Stimulated activated CD4-positive, alpha-beta T cell treated with anti-CD3 and anti-CD28 coated beads, Interleukin-4, amount 100 ng/mL, for 24 hours (primary cell): Measurements from ENCODE around the gene KMT2B.
A peak's percentile ranks its signal among the peaks of the same experiment; 100 is the strongest.
"Not testable (repeated sequence)": the region's sequence is repeated elsewhere in the genome, so short reads cannot be mapped to it uniquely, and the experiment has no call there.

Experiments
- DNase-seq: peaks from one replicate; pipeline ENCODE4 v3.0.0-alpha.2; 2020

Gene KMT2B

DNA sequence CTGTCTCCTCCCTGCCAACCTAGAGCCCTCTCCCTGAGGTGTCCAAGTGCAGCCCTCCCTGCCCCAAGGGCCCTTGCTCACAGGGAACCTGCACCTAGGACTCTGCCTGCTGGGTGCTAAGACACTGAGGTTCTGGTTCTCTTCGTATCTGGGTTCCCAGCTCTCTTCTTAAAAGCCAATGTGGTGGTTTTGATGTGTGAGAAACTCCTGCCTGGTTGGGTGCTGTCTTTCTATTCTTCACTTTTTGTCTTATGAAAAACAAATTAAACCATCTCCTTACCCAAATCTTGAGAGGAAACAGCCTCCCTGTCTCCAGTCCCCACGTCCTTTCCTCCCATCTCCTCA lies 4.3 kb upstream of the KMT2B start:
- DNase-seq, result no peak

DNA sequence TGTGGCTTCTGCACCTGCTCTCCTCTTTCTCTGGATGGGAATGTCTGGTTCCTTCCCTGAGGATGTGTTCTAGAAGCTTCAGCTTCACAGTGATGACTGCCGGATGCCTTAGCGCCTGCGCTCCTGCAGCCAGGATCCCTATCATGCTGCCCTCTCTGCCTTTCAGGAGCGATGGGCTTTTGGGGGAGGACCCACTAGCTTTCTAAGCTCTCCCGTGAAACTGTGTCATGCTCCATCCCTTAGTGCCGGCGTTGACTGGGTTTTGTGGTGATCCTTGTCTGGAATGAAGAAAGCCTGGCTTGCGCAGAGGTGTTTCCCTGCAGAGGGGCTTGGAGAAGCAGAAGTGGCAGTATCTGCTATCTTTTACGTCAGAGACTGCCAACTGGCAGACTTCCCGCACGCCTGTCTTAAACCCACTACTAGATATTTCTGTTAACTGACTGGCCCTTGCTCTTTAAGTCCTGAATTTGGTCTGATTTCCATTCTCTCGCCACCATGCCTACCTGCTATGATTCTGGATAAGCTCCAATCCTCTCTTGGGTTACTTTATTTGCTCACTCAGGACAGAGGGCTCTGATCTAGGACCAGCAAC lies 3.8 kb upstream of the KMT2B start:
- no peak for DNase-seq

DNA sequence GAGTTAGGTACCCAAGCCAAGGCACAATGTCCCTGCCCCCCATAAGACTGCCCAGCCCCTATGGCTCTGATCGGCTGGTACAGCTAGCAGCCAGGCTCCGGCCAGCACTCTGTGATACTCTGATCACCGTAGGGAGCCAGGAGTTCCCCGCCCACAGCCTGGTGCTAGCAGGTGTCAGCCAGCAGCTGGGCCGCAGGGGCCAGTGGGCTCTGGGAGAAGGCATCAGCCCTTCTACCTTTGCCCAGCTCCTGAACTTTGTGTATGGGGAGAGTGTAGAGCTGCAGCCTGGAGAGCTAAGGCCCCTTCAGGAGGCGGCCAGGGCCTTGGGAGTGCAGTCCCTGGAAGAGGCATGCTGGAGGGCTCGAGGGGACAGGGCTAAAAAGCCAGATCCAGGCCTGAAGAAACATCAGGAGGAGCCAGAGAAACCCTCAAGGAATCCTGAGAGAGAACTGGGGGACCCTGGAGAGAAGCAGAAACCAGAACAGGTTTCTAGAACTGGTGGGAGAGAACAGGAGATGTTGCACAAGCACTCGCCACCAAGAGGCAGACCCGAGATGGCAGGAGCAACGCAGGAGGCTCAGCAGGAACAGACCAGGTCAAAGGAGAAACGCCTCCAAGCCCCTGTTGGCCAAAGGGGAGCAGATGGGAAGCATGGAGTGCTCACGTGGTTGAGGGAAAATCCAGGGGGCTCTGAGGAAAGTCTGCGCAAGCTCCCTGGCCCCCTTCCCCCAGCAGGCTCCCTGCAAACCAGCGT lies 3.0 kb upstream of the KMT2B start:
- DNase-seq, result no peak

DNA sequence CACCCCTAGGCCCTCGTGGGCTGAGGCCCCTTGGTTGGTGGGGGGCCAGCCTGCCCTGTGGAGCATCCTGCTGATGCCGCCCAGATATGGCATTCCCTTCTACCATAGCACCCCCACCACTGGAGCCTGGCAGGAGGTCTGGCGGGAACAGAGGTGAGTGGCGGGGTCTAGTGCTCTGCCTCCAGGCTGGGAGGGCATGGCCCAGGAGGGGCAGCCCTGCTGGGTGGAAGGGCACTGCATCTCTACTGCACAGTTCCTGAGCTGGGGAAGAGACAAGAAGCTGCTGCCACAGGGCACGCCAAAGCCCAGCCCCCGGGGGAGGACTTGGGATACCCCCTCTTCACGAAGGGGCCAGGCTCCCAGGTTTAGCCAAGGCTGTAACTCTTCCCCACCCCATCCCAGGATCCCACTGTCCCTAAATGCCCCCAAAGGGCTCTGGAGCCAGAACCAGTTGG lies 2.4 kb upstream of the KMT2B start:
- no peak for DNase-seq

DNA sequence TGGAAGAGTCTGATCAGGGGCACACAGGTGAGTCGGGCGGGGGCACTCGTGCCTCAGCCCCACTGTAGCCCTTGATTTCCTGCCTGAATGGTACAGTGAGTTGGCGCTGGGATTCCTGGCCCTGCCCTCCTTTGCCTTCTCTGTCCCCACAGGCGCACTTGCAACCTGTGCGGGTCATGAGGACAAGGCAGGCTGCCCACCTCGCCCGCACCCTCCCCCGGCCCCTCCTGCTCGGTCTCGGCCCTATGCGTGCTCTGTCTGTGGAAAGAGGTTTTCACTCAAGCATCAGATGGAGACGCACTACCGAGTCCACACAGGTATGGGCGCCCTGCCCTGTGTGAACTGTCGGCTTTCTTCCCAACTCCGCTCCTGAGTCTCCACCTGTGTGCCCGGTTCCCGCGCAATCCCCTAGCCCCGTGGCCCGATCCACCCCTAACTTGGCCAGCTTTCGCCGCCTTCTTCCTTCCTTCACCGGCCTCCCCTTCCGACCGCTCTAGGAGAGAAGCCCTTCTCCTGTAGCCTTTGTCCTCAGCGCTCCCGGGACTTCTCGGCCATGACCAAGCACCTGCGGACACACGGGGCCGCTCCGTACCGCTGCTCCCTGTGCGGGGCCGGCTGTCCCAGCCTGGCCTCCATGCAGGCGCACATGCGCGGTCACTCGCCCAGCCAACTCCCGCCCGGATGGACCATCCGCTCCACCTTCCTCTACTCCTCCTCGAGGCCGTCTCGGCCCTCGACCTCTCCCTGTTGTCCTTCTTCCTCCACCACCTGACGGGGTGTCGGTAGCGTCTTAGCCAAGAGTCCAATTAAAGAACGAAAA lies 1.6 kb upstream of the KMT2B start:
- DNase-seq, result peak; percentile 25

DNA sequence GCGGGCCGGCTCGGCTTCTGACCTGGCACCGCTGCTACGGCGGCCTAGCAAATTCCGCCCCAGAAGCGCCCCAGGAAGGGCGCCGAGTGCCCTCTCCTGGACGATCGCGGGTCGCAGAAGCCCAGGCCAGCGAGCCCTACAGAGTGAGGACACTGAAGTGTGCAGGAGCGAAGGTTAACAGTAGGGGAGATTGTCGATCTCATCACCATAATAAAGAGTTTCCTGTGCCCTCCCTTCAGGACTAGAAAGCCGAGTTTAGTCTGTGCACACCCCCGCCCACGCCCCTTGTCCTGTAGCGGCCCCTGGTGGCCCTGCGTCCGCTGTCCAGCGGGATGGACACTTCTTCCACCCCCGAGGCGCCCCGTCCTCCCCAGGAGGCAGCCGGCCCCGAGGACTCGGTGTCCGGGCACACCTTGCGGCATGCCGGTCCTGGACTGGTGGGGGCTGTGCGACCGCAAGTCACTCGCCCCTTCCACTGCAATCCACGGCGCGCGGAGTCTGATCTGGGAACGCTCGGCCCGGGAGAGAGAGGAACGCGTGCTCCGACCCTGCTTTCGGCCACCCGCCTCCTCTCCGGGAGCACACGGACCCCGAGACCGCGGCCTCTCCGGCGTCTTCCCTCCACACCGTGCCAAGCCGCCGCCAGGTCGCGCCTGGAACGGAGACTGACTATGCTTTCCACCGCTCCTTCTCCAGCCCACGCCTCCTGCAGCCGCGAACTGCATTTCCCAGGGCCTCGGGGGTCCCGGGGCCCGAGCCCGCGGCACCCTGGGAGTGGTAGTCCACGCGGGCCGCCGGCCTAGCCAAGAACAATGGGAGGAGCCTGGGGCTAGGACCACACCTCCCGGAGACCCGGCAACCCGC lies 770 bp upstream of the KMT2B start:
- peak; percentile 97 for DNase-seq

DNA sequence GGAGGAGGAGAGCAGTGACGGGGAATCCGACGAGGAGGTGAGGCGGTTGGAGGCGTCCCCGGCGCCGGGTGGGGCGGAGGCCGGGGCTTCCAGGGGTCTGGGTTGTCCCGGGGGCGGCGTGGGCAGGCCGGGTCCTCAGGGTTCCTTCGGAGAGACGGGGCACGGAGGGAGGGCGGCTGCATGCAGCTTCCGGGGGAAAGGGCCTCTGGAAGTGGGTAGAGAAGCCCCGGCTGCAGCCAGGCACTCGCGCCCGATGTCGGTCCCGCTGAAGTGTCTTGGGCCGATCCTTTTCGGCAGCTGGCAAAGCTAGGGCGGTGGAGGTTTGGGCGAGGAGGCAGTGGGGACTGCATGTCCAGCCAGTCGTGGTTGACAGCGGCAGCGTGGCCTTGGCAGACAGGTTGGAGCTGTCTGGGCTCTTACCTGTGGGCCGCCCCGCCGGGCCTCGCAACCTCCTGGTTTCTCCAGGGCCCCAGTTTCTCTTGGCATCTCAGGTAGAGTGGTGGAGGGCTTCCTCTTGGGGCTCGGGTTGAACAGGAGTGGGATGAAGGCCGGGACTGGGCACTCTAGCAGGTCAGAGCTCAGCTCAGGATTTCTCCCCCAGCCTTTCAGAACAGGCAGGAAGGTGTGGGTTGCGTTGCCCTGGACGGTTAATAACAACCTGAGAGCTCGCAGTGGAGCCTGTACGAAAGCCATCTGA lies 690 bp downstream of the KMT2B start:
- DNase-seq, result peak; percentile 60

DNA sequence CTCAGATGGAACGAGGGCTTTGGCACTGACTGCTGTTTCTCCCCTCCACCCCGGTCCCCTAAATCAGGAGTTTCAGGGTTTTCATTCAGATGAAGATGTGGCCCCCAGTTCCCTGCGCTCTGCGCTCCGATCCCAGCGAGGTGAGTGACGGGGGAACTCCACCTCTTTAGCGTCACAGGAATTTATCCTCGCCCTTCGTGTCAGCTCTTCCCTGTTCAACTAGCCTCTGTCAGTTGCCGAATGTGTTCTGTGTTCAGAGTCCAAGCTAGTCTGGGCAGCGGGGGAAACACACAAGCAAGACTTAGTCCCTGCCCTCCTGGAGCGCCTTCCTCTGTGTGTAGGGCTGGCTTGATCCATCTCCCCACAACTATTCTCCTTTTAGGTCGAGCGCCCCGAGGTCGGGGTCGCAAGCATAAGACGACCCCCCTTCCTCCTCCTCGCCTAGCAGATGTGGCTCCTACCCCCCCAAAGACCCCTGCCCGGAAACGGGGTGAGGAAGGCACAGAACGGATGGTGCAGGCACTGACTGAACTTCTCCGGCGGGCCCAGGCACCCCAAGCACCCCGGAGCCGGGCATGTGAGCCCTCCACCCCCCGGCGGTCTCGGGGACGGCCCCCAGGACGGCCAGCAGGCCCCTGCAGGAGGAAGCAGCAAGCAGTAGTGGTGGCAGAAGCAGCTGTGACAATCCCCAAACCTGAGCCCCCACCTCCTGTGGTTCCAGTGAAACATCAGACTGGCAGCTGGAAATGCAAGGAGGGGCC lies 1.8 kb downstream of the KMT2B start:
- no peak for DNase-seq

DNA sequence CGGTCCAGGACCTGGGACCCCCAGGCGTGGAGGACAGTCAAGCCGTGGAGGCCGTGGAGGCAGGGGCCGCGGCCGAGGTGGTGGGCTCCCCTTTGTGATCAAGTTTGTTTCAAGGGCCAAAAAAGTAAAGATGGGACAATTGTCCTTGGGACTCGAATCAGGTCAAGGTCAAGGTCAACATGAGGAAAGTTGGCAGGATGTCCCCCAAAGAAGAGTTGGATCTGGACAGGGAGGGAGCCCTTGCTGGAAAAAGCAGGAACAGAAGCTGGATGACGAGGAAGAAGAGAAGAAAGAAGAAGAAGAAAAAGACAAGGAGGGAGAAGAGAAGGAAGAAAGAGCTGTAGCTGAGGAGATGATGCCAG lies 2.3 kb downstream of the KMT2B start:
- DNase-seq, result no peak

DNA sequence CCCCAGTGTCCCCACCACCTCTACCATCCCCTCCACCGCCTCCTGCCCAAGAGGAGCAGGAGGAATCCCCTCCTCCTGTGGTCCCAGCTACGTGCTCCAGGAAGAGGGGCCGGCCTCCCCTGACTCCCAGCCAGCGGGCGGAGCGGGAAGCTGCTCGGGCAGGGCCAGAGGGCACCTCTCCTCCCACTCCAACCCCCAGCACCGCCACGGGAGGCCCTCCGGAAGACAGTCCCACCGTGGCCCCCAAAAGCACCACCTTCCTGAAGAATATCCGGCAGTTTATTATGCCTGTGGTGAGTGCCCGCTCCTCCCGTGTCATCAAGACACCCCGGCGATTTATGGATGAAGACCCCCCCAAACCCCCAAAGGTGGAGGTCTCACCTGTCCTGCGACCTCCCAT lies 2.8 kb downstream of the KMT2B start:
- no peak for DNase-seq

DNA sequence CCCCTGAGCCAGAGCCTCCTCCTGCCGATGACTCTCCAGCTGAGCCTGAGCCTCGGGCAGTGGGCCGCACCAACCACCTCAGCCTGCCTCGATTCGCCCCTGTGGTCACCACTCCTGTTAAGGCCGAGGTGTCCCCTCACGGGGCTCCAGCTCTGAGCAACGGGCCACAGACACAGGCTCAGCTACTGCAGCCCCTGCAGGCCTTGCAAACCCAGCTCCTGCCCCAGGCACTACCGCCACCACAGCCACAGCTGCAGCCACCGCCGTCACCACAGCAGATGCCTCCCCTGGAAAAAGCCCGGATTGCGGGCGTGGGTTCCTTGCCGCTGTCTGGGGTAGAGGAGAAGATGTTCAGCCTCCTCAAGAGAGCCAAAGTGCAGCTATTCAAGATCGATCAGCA lies 3.6 kb downstream of the KMT2B start:
- DNase-seq, result no peak

DNA sequence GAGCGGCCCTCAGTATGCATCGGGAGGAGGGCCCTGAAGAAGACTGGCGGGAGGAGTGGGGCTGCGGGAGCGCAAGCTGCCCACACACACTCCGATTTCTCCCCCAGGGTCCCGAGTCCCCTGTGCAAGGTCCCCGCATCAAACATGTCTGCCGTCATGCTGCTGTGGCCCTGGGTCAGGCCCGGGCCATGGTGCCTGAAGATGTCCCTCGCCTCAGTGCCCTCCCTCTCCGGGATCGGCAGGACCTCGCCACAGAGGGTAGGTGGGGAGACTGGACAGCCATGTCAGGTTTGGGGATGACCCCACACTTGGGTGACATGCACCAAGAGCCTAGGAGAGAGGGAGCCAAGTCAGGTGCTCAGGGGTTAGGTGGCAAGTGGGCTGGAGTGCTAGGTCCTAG lies 4.7 kb downstream of the KMT2B start:
- DNase-seq, result no peak

DNA sequence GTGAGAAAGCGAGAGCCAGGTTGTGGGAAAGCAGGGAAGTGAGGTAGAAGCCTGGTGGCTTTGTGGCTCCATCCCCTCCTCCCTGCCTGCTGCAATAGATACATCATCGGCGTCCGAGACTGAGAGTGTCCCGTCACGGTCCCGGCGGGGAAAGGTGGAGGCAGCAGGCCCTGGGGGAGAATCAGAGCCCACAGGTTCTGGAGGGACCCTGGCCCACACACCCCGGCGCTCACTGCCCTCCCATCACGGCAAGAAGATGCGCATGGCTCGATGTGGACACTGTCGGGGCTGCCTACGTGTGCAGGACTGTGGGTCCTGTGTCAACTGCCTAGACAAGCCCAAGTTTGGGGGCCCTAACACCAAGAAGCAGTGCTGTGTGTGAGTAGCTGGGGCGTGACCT lies 5.1 kb downstream of the KMT2B start:
- no peak for DNase-seq

DNA sequence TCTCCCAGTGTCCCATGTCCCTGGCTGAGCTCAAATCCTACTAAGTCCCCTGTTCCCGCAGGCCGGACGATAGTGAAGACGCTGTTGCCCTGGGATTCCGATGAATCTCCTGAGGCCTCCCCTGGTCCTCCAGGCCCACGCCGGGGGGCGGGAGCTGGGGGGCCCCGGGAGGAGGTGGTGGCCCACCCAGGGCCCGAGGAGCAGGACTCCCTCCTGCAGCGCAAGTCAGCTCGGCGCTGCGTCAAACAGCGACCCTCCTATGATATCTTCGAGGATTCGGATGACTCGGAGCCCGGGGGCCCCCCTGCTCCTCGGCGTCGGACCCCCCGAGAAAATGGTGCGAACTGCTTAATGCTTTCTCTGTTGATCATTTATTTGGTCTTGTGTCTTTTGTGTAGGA lies 5.9 kb downstream of the KMT2B start:
- no peak for DNase-seq

DNA sequence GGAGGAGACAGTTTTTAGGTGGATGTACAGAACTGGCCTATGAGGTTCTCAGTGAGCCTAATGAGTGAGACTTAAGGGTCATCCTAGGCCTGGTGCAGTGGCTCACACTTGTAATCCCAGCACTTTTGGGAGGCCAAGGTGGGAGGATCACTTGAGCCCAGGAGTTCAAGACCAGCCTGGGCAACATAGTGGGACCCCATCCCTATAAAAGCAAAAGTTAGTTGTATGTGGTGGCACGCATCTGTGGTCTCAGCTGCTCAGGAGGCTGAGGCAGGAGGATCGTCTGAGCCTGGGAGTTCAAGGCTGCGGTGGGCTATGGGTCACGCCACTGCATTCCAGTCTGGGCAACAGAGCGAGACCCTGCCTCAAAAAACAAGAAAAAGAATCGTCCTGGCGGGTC lies 6.3 kb downstream of the KMT2B start:
- not testable (repeated sequence) for DNase-seq

DNA sequence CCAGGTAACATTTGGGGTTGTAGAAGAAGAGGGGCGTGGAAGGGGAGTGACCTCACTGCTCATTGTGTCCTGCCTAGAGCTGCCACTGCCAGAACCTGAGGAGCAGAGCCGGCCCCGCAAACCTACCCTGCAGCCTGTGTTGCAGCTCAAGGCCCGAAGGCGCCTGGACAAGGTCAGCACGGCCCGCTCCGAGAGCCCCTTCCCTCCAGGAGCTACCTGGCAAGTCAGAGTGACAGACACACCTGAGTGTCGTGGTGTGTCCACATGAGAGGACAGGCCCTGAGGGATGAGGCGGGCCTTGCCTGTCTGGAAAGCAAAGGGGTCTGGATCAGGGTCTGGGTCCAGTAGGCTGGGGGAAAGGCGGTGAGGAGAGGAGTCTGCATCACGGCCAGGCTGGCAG lies 6.8 kb downstream of the KMT2B start:
- DNase-seq, result no peak

DNA sequence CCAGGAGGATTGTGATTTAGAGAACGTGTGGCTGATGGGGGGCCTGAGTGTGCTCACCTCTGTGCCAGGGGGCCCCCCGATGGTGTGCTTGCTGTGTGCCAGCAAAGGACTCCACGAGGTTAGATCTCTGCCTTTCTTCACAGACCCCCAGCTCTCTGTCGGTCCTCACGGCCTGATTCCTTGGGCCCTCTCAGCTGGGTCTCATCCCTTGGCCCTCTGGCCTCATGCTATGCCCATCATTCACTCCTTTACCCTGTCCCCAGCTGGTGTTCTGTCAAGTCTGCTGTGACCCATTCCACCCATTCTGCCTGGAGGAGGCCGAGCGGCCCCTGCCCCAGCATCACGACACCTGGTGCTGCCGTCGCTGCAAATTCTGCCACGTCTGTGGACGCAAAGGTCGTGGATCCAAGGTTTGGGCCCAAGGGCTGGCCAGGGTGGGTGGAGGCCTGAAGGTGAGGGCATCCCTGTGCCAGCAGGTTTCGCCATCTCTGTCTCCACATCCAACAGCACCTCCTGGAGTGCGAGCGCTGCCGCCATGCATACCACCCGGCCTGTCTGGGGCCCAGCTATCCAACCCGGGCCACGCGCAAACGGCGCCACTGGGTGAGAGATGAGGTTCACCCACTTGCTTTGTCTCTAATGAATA lies 7.5 kb downstream of the KMT2B start:
- DNase-seq, result no peak

DNA sequence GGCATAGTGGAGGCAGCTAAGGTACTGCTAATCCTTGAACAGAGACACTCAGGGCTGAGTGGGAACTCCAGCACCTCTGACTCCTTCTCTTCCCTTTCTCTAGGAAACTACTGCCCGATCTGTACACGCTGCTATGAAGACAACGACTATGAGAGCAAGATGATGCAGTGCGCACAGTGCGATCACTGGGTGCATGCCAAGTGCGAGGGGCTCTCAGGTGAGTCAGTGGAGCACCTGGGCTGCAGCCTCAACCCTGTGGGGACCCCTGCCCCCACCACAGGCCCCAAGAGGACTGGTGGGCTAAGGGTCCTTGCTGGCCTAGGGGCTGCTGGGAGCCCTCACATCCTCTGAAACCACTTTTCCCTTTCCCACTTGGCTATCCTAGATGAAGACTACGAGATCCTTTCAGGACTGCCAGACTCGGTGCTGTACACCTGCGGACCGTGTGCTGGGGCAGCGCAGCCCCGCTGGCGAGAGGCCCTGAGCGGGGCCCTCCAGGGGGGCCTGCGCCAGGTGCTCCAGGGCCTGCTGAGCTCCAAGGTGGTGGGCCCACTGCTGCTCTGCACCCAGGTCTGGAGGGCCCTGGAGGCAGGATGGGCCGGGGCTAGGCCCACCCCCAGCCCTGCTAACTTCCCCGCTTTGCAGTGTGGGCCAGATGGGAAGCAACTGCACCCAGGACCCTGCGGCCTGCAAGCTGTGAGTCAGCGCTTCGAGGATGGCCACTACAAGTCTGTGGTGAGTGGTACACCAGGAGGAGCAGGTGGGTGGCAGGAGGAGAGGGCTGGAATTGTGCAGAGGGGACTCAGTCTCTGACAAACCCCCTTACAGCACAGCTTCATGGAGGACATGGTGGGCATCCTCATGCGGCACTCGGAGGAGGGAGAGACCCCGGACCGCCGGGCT lies 9.5 kb downstream of the KMT2B start:
- DNase-seq, result no peak

DNA sequence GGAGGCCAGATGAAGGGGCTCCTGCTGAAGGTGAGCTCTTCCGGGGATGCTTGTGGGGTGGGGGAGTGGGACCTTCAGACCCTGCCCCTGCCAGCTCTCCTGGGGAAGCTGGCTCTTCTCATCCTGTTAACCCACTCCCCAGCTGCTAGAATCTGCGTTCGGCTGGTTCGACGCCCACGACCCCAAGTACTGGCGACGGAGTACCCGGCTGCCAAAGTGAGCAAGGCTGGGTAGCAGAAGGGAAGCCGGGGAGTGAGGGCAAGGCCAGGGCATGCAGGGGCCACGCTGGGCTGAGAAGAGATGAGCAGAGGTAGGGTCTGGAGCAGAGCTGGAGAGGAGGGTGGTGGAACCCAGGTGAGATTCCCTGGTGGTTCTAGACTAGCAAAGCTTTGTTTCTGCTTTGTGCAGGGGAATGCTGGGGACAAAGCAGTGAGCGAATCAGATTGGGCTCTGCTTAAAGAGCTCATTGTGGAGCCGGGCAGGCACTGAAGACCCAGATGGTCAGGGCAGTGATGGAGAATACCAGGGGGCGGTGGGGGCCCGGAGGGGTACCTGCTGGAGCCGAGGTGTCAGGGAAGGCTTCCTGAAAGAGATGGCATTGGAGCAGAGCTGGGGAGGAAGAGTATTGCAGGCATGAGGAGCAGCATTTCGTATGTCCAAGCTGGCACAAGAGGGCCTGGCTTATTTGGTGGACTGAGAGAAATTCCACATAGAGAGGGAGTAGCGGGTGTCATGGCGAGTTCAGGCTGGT lies 10.3 kb downstream of the KMT2B start:
- no peak for DNase-seq
